Osteocyte (in vitro differentiated cells): ENCODE data around the gene CDH4. TPM values are rescaled to one million over a fixed set of nuclear protein-coding genes. Genes with fewer than 3 reads are reported as not detected.
A peak's percentile ranks its signal among the peaks of the same experiment; 100 is the strongest.

Source experiments
- DNase-seq: peaks from one replicate; pipeline ENCODE4 v3.0.0; 2021; ENCODE audit warnings: mixed read lengths; ENCODE audit not compliant: unreplicated experiment; ENCODE audit errors: extremely low spot score
- H3K27ac Mint-ChIP-seq: one replicate; pipeline ENCODE4 v1.8.0; 2021; ENCODE audit warnings: mild to moderate bottlenecking, mixed read lengths; ENCODE audit not compliant: unreplicated experiment
- H3K27me3 Mint-ChIP-seq: one replicate; pipeline ENCODE4 v1.8.0; 2021; ENCODE audit warnings: mixed read lengths; ENCODE audit not compliant: unreplicated experiment
- H3K36me3 Mint-ChIP-seq: one replicate; pipeline ENCODE4 v1.8.0; 2021; ENCODE audit warnings: mixed read lengths; ENCODE audit not compliant: unreplicated experiment
- H3K4me1 Mint-ChIP-seq: one replicate; pipeline ENCODE4 v1.8.0; 2021; ENCODE audit warnings: mixed read lengths; ENCODE audit not compliant: unreplicated experiment
- H3K4me3 Mint-ChIP-seq: one replicate; pipeline ENCODE4 v1.8.0; 2021; ENCODE audit warnings: mild to moderate bottlenecking, moderate library complexity, mixed read lengths; ENCODE audit not compliant: unreplicated experiment
- H3K9me3 Mint-ChIP-seq: one replicate; pipeline ENCODE4 v1.8.0; 2021; ENCODE audit warnings: mixed read lengths; ENCODE audit not compliant: unreplicated experiment
- CTCF ChIP-seq: fragments of 200-600 bp; sonication (generic); IDR thresholded peaks from 2 replicates; pipeline ENCODE4 v1.5.0; 2021; ENCODE audit warnings: antibody characterized with exemption, mild to moderate bottlenecking, moderate library complexity
- total RNA-seq: library from RNA; stranded (reverse); gene quantifications from 2 replicates; pipeline ENCODE4 v1.2.1, GENCODE V29; 2021

Gene CDH4
- total RNA-seq, 1 donor from 2014 or later = 1.3 TPM

GRCh38 chr20:61554617-61555016, 302.6 kb downstream of the CDH4 start:
- Mint-ChIP-seq H3K36me3 (no peaks in the 10 kb centered on the region), H3K4me1 (peaks cover 10% of the 10 kb centered on the region), H3K9me3 (peaks cover 15% of the 10 kb centered on the region), H3K27me3 (no peaks in the 10 kb centered on the region), H3K27ac (no peak overlapping the region), H3K4me3 (no peak overlapping the region)
- DNase-seq = no peak
- no peak for TF ChIP-seq CTCF

GRCh38 chr20:61555566-61555965, 303.5 kb downstream of the CDH4 start:
- no peak for TF ChIP-seq CTCF
- Mint-ChIP-seq H3K4me1 (peaks cover 10% of the 10 kb centered on the region), H3K27ac (no peak overlapping the region), H3K9me3 (peaks cover 15% of the 10 kb centered on the region), H3K27me3 (no peaks in the 10 kb centered on the region), H3K4me3 (no peak overlapping the region), H3K36me3 (no peaks in the 10 kb centered on the region)
- DNase-seq = no peak

GRCh38 chr20:61556111-61556510, 304.1 kb downstream of the CDH4 start:
- no peak for DNase-seq
- peak overlapping the region; percentile 39 for H3K27ac Mint-ChIP-seq
- H3K4me3 Mint-ChIP-seq = no peak overlapping the region

GRCh38 chr20:61556673-61557072, 304.6 kb downstream of the CDH4 start:
- Mint-ChIP-seq H3K9me3 (peaks cover 11% of the 10 kb centered on the region), H3K27ac (no peak overlapping the region), H3K4me1 (peaks cover 10% of the 10 kb centered on the region), H3K36me3 (no peaks in the 10 kb centered on the region), H3K27me3 (no peaks in the 10 kb centered on the region), H3K4me3 (no peak overlapping the region)
- no peak for DNase-seq
- TF ChIP-seq CTCF = no peak

More at GRCh38 chr20:61556111-61556510, 304.1 kb downstream of the CDH4 start:
- H3K27me3 Mint-ChIP-seq = no peaks in the 10 kb centered on the region
- no peak for TF ChIP-seq CTCF
- no peaks in the 10 kb centered on the region for H3K36me3 Mint-ChIP-seq
- peaks cover 15% of the 10 kb centered on the region for H3K9me3 Mint-ChIP-seq
- H3K4me1 Mint-ChIP-seq = peaks cover 10% of the 10 kb centered on the region

GRCh38 chr20:61557621-61558020, 305.6 kb downstream of the CDH4 start:
- Mint-ChIP-seq H3K36me3 (no peaks in the 10 kb centered on the region), H3K9me3 (peaks cover 5% of the 10 kb centered on the region), H3K27me3 (no peaks in the 10 kb centered on the region), H3K4me1 (peaks cover 10% of the 10 kb centered on the region), H3K4me3 (no peak overlapping the region), H3K27ac (no peak overlapping the region)
- no peak for TF ChIP-seq CTCF
- DNase-seq = no peak
